Measurements from ENCODE around the gene FCRL2.

Gene FCRL2

GRCh38 chr1:157776971-157777391 lies at the start of gene FCRL2:
FCRL2 (minus strand) TSS chr1:157777132; CDS start chr1:157777073, 59 bp downstream.
- in situ Hi-C loops (cut with MboI; ENCODE audit: low sequenced_read_pairs) = no loop called here

- in situ Hi-C loops (cut with MboI; ENCODE audit: low sequenced_read_pairs) = no loop called here
Observed at GRCh38 chr1:157820299-157820698, 43.4 kb upstream of the FCRL2 start.

DNA sequence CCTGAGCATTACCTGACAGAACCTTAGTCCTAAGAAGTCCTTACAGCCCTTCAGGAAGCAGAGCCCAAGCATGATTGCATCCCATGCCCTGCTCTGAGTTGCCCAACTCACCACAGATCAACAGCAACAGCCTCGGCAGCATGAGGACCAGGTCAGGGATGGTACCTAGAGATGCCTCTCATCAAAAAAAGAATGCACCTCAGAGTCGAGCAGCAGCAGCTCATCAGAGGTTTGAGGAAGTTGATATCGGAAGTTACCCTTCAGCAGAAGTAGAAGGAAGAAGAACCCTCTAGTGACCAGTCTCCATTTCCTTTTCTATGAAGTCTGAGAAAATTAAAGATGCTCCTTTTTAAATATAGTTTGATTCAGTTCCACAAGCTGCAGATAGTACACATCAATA lies 43.0 kb upstream of the FCRL2 start, which contains the start of gene FCRL1:
Gene FCRL1, minus strand, starts transcription at position 225 of the 400 bp plus-strand sequence. Its CDS starts 83 bp downstream, at position 142.
- in situ Hi-C loops (cut with MboI; ENCODE audit: low sequenced_read_pairs) = no loop called here

DNA sequence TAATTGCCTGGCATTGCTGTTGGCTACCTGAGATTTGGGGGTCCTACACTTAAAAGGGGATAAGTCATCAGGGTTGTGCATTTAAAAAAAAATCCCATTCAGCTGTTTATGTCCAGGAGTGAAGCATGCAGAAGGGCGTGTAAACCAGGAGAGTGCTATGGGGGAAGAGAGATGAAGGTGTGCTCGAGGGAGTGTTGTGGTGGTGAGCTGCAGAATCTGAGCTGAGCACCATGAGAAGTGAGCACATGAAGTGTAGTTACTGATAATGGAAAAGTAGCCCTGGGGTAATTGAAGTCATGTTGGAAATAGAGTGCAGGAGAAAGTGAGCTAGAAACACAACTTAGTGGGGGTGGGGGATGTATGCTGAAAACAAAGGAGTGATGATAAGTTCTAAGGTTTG lies 42.3 kb upstream of the FCRL2 start:
- in situ Hi-C loops (cut with MboI; ENCODE audit: low sequenced_read_pairs) = no loop called here

GRCh38 chr1:157813269-157813668 lies 36.3 kb upstream of the FCRL2 start:
- in situ Hi-C loops (cut with MboI; ENCODE audit: low sequenced_read_pairs) = no loop called here

GRCh38 chr1:157806431-157807149 lies 29.7 kb upstream of the FCRL2 start:
- in situ Hi-C loops (cut with MboI; ENCODE audit: low sequenced_read_pairs) = no loop called here

DNA sequence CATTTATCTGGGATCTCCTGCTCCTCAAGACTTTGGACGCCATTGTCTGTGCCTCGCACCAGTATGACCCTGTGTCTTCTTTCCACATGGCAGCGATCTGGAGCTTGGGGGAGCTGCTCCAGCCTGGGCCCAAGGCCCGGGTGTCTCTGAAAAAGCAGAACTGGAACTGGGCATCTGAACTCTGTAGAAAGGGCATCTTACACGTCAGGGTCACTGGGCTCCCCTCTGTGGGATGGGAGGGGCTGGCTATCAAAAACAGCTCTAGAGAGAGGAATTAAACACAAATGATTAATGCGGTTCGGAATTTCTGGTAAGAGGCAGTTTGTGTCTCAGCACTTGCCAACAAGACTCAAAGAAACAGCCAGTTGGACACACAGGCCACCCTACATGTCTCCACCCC lies 26.9 kb upstream of the FCRL2 start:
- in situ Hi-C loops (cut with MboI; ENCODE audit: low sequenced_read_pairs) = no loop called here

DNA sequence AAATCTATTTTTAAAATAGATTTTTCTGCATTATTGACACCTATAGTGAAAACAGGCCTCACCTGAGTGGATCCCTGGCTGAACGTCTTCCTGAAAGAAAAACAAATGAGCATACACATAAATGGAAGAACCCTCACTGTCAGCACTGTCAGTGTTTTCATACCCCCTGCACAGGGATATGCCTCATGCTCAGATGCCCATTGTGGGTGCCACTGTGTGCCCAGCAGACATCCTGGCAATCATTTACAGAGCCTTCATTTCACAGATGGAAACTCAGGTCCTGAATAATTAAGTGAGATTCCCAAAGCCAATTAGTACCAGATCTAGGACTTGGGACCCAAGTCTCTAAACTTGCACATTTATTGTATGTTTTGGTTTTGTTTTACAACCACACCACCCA lies 23.1 kb upstream of the FCRL2 start:
- in situ Hi-C loops (cut with MboI; ENCODE audit: low sequenced_read_pairs) = no loop called here

GRCh38 chr1:157798211-157798610 lies 21.3 kb upstream of the FCRL2 start:
- in situ Hi-C loops (cut with MboI; ENCODE audit: low sequenced_read_pairs) = no loop called here

- in situ Hi-C loops (cut with MboI; ENCODE audit: low sequenced_read_pairs) = no loop called here
Observed at GRCh38 chr1:157785248-157785647, 8.3 kb upstream of the FCRL2 start.

GRCh38 chr1:157784801-157785200 lies 7.9 kb upstream of the FCRL2 start:
- in situ Hi-C loops (cut with MboI; ENCODE audit: low sequenced_read_pairs) = no loop called here

DNA sequence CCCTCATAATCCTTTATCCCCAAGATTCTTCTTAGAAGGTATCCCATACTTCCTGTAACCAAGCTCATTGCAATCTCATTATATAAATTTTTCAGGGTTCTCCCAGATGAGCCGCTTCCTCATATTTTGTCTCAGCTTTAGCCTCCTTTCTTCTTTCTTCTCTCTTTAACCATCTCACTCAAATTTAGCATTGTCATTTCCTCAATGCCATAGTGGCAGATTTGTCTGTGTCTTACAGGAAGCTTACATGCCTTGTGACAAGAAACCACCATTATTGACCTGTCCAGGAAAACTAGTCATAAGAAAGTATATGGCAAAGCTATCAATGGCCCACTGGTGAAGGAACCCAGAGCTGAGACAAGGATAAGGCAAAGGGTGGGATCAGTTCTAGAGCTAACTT lies 6.0 kb upstream of the FCRL2 start:
- in situ Hi-C loops (cut with MboI; ENCODE audit: low sequenced_read_pairs) = no loop called here

GRCh38 chr1:157781048-157781447 lies 4.1 kb upstream of the FCRL2 start:
- in situ Hi-C loops (cut with MboI; ENCODE audit: low sequenced_read_pairs) = no loop called here

GRCh38 chr1:157775101-157775870 lies 1.6 kb downstream of the FCRL2 start:
- in situ Hi-C loops (cut with MboI; ENCODE audit: low sequenced_read_pairs) = no loop called here

- in situ Hi-C loops (cut with MboI; ENCODE audit: low sequenced_read_pairs) = no loop called here
Observed at GRCh38 chr1:157774412-157774811, 2.5 kb downstream of the FCRL2 start.

- in situ Hi-C loops (cut with MboI; ENCODE audit: low sequenced_read_pairs) = no loop called here
Observed at GRCh38 chr1:157773493-157774350, 3.2 kb downstream of the FCRL2 start.

DNA sequence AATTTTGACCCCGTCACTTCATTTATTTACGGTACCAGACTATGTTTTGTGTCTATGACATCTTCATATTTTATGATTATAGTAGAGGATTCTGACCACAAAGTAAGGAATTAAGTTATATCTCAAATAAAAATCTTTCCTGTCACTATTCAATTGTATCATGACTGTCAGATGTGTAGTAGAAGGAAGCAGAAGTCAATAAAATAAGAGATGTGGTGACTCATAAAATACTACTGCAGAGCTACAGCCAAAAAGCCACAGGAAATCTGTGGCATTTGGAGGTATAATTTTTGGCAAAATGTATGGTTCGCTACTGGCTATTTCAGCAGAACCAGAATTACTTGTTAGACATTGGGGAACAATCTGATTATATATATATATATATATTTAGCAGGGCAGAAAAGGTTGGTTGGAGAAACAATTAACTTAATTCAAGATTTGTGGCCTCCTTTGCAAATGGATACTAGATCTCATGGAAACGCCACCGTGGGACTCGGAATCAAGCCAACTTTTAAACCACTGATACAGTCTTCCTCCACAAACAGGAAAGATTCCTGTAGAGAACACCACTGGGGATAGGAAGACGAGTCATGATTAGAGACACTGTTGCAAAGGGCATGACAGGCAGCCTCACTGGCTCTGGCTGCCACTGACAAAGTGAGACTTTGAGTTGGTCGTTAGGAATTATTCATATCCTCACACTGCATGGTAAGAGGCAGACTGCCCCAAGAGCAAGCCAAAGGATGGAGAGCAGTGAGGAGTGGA lies 5.1 kb downstream of the FCRL2 start:
- in situ Hi-C loops (cut with MboI; ENCODE audit: low sequenced_read_pairs) = no loop called here

- in situ Hi-C loops (cut with MboI; ENCODE audit: low sequenced_read_pairs) = no loop called here
Observed at GRCh38 chr1:157770442-157771043, 6.4 kb downstream of the FCRL2 start.

- in situ Hi-C loops (cut with MboI; ENCODE audit: low sequenced_read_pairs) = no loop called here
Observed at GRCh38 chr1:157766792-157767191, 10.1 kb downstream of the FCRL2 start.

DNA sequence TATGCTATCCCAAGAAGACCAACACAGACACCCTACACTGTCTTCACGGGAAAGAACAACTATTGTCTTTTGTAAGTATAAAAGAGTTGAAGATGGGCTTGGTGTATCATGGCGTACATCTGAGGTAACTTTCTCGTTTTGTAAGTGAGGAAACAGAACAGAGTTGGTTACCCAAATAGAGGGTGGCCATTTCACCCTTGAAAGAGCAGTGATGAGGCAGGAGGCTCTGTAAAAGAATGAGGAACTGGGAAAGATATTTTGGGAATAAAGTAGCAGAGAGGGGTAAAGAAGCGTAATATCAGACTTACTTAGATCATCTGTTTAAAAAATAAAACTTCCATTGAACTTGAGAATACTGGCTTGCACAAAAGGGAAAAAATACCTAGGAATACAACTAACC lies 18.9 kb downstream of the FCRL2 start:
- in situ Hi-C loops (cut with MboI; ENCODE audit: low sequenced_read_pairs) = no loop called here

Data from HL-60/S4 treated with retinoic acid at 250 ng/mL for 4 days and 3 days (cell line).